Myocyte (in vitro differentiated cells): ENCODE results near the gene C1orf56. TPM values are rescaled to one million over a fixed set of nuclear protein-coding genes. Genes with fewer than 3 reads are reported as not detected.
A peak's percentile ranks its signal among the peaks of the same experiment; 100 is the strongest.

Experiments used
- DNase-seq: peaks from one replicate; pipeline ENCODE4 v3.0.0-alpha.2; 2012; ENCODE audit warnings: low read depth
- total RNA-seq: library from RNA; depleted of rRNA; stranded (reverse); fragments of >200 nt; gene quantifications from 2 replicates; pipeline ENCODE4 v1.2.3, GENCODE V29; 2014

Gene C1orf56
- total RNA-seq, 1 donor from 2014 or later: 4.8 TPM

DNA sequence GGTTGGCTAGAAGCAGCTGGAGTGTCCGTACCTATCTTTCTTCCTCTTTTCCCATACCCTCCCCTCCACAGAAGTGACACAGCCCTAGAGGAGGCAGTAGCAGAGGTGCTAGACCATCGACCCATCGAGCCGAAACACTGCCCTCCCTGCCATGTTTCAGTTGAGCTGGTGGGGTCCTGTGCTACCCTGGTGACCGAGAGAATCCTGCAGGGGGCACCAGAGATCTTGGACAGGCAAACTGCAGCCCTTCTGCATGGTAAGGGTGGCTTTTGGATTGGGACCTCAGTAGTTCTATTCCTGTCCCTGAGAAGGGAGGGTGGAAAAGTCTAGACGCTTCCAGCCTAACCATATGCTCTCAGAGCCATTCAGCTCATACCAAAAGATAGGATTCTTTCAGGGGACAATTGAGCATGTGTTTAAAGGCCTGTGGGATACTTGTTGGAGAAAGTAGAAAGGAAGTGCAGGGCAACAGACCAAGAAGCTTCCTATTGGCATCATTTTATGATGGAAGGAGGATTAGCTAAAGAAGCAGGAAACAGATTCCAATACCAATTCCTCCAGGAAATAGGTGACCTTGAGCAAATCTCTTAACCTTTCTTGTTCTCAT lies 22.9 kb upstream of the C1orf56 start:
- DNase-seq: peak; percentile 91

DNA sequence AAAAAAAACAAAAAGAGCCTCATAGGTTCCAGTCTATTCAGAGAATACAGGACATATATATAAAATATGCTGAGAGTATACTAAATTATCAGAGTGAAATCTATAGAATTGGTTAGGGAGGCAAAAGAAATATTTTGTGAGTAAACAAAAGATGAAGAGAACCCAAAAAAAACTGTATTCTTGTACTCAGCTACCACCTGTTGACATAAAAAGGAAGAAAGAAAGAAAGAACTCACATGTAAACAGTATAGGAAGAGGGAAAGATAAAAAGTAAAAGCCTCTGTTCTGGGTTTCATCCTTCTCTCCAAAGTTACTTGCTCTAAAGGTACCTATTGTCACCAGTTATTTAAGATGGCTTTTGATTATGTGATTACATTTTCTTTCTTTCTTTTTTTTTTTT lies 21.1 kb upstream of the C1orf56 start:
- DNase-seq: no peak

DNA sequence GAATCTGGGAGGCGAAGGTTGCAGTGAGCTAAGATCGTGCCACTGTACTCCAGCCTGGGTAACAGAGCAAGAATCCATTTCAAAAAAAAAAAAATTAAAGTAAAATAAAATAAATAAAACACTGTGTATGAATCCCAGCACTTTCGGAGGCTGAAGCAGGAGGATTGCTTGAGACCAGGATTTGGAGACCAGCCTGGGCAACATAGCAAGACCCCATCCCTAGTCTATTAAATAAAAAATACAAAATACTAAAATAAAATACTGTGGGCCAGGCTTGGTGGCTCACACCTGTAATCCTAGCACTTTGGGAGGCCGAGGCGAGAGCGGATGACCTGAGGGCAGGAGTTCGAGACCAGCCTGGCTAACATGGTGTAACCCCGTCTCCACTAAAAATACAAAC lies 15.4 kb upstream of the C1orf56 start:
- no peak for DNase-seq

DNA sequence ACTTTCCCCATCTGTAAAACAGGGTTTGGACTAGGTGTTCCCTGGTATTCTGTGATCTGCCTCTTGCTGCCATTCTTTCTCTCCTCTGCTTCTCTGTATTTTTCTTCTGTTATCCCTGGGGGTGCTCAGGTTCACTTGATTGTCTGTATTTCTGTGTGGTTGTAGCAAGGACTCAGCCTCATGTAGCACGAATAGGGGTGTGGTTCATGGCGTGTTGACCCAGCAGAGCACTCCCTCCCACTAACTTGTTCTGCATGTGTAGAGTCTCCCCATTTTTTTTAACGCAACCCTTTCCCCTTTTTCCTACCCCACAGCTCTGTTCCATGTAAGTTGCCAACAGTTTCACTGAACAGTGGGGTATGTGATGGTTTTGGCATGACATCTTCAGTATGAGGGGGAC lies 12.4 kb upstream of the C1orf56 start:
- DNase-seq: no peak

DNA sequence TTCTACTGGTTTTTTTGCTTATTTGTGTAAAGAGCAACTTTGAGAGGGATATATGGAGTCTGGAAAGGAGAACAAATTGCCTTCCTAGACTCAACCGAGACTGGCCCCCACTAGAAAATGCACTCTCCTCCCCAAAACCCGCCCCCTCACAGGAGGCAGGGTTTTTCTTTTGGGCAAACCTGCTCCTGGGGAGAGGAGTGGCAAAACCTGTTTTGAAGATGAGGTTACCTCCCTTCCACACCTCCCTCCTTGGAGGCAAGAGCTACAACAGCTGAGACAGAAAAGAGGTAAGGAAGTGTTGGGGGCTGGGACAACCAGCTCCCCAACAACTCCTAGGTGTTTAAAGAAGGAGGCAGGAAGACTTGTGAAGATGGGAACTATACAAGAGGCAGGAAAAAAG lies 11.2 kb upstream of the C1orf56 start, which contains the start of gene BNIPL:
BNIPL (plus strand) TSS at position 231 of the 400 bp plus-strand sequence; CDS start at position 371, 140 bp downstream.
- DNase-seq: no peak

DNA sequence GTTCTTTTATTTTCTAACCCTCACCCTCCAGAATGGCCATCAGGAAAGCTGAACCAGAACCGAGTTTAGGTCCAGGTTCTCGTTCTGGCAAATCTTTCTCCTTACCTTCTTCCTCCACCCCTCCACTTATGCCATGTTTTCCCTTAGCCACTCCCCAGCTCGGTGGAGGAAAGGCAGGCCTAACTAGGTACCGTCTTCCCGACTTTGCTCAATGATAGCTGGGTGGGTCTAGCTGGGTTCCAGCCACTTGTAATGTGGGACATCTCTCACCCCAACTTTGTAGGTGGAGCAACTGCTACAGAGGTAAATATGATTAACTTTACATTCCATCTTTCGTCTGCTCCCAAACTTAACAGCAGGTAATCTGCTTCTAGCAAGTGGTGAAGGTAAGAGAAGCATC lies 10.5 kb upstream of the C1orf56 start:
- DNase-seq: no peak

DNA sequence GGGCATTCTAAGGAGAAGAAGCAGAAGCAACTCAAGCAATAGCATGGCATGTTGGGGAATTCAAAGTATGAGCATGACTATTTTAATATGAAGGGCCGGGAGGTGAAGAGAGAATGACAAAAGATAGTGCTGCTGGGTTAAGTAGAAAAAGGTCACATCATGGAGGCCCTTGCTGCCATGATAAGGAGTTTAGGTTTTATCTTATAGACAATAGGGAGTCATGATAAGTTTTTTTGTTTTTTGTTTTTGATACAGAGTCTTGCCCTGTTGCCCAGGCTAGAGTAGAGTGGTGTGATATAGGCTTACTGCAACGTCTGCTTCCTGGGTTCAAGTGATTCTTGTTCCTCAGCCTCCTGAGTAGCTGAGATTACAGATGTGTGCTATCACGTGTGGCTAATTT lies 8.0 kb upstream of the C1orf56 start:
- no peak for DNase-seq

DNA sequence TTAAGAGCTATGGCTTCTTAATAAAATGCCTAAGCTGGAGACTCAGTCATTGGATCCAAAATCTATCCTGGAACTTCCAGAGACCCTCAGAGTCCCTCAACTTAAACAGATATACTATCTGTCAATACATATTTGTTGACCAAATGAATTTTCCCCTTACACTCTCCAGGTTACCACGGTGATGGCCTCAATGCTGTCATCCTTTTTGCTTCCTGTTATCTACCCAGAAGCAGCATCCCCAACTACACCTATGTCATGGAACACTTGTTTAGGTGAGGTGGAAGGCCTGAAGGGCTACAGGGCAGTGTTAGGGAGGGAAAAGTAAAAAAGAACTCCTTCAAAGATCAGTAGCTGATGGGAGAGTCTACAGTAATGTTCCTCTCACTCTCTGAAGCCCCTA lies 4.4 kb upstream of the C1orf56 start:
- DNase-seq: no peak

DNA sequence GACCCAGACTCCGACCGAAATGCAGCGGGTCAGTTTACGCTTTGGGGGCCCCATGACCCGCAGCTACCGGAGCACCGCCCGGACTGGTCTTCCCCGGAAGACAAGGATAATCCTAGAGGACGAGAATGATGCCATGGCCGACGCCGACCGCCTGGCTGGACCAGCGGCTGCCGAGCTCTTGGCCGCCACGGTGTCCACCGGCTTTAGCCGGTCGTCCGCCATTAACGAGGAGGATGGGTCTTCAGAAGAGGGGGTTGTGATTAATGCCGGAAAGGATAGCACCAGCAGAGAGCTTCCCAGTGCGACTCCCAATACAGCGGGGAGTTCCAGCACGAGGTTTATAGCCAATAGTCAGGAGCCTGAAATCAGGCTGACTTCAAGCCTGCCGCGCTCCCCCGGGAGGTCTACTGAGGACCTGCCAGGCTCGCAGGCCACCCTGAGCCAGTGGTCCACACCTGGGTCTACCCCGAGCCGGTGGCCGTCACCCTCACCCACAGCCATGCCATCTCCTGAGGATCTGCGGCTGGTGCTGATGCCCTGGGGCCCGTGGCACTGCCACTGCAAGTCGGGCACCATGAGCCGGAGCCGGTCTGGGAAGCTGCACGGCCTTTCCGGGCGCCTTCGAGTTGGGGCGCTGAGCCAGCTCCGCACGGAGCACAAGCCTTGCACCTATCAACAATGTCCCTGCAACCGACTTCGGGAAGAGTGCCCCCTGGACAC lies 534 bp downstream of the C1orf56 start:
- DNase-seq: peak; percentile 79

DNA sequence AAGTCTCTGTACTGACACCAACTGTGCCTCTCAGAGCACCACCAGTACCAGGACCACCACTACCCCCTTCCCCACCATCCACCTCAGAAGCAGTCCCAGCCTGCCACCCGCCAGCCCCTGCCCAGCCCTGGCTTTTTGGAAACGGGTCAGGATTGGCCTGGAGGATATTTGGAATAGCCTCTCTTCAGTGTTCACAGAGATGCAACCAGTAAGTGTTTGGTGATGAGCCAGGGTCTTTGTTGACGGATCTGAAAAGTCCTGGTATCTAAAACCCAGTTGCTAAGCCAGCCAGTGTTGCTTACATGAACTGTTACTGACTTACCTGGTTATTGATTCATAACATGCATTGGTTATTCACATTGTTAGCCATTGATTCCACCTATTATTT lies 1.1 kb downstream of the C1orf56 start:
- no peak for DNase-seq

DNA sequence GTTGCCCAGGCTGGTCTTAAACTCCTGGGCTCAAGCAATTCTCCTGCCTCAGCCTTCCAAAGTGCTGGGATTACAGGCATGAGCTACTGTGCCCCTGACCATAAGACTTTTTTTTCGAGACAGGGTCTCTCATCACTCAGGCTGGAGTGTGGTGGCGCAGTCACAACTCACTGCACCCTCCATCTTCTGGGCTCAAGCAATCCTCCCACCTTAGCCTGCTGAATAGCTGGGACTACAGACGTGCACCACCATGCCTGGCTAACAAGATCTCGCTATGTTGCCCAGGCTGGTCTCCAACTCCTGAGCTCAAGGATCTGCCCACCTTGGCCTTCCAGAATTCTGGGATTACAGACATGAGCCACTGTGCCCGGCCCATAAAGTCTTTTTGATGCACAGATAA lies 1.9 kb downstream of the C1orf56 start:
- DNase-seq: no peak

DNA sequence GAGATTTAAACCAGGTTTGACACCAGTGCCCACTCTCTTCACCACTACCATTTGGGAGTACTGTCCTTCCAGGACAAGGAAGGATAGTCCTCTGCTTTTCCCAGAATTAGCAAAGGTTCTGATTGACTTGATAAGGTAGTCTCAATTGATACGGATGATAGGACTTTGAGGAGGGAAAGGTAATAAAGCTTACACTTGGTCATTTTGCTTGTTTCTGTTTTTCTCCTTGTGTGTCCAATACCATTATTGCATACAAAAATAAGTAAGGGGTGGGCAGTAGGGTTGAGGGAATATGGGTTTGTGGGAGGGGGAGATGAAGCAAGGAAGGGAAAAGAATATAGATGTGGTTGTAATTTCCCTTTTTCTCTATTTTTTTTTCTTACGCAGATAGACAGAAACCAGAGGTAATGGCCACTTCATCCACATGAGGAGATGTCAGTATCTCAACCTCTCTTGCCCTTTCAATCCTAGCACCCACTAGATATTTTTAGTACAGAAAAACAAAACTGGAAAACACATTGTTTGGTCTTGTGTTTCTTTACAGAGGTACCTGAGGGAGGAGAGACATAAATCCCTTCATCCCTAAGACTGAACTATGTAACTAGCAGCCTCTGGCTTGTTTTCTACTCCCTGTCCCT lies 2.6 kb downstream of the C1orf56 start:
- peak; percentile 13 for DNase-seq

DNA sequence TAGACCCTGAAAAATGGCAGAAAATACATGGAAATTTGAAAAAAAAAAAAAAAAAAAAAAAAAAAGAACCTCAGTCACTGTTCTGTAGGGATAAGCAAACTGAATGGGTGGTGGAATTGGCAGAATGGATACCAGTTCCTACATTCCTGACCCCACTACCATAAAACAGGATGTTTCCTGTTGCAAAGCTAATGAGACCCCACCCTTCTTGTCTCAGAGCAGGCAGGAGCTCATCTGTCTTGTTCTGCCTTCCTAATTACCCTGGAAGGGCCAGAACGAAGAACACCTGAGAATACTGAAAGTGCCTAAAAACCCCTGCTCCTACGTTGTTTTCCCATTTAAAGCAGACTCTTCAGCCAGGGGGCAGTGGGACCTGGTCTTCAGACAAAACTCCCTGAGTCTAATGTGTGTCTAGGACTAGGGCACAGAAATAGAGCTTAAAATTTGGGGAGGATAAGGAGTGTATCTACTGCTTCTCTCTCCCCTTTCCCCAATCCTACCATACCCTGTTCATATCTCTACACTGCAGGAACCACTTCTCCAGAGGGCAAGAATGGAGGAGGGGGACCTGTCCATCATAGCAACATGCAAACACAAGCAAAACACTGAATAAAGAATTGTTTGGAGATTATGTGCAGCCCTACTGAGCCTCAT lies 3.9 kb downstream of the C1orf56 start:
- no peak for DNase-seq

DNA sequence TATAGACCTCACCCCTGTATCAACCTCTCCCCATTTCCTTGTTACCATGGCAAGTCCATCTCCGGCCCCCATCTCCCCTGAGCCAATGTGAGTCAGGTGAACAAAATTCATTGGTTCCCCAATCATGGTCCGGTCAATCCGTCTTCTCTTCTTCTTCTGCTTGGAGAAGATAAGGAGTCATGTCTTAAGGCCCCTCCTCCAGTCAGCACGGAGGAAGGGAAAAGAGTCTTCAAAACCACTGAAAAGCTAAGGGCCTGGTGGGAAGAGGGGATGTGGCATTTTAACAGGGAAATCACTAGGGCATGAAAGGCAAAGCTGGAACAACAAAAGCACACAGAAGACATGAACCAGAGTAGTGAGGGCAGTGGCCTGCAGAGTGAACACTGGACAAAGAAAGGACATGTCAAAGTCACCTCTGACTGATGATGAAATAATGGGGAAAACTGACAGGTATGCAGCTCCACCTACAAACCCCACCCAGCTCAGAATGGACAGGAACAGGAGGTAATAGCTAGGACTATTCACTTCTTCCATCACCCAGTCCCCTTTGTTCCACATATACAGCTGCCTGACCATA lies 7.5 kb downstream of the C1orf56 start:
- no peak for DNase-seq

DNA sequence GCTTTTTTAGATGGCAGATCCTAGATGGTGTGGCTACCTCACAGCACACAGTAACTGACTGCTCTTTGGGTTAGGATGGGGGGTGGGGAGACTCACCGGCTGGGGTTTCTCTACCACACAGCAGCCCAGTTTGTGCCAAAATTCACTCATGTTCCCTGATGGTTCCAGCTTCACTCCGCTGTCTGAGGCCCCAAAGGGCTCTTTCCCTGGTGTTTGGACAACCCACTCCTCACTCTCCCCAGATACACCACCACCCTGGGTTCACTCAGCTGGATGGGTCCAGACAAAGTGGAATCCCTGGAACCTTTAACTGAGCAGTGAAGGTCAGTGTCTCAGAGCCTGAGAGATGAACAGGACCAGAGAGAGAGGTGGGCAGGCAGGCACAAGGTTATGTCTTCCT lies 8.0 kb downstream of the C1orf56 start:
- no peak for DNase-seq

DNA sequence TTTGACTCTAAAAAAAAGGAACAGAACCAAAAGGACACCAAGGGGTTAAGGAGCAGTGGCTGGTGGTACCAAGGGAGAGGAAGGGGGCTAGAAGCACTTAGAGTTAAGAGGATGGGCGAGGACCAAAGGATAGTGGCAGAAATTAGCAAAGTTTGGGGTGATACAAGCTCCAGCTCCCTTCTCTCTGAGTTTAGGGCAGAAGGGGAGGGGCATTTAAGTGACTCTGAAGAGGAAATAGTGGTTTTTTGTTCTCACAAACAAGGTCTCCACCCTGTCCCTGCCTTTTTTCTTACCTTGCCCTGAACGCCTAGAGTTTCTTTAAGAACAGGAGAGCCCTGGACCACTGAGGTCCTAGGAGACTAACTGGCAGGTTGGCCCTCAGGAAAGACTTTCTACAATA lies 8.6 kb downstream of the C1orf56 start:
- no peak for DNase-seq

DNA sequence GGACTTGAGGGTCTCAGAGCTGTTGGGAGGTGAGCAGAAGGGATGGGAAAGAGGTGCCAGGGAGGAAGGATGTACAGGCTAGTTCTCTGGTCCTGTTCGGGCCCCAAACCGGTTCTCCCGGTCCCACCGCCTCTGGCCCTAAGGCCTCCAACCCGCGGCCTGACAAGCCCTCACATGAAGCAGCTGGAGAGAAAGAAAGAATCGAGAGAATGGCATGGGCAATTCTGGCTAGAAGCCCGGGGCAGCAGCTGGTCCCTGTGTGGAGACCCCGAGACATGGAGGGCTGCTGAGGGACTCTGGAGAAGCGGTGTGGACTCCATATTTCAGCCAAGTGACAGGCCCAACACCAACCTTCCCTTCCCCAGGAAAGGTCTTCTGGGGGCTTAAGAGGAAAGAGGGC lies 11.1 kb downstream of the C1orf56 start:
- peak; percentile 88 for DNase-seq

DNA sequence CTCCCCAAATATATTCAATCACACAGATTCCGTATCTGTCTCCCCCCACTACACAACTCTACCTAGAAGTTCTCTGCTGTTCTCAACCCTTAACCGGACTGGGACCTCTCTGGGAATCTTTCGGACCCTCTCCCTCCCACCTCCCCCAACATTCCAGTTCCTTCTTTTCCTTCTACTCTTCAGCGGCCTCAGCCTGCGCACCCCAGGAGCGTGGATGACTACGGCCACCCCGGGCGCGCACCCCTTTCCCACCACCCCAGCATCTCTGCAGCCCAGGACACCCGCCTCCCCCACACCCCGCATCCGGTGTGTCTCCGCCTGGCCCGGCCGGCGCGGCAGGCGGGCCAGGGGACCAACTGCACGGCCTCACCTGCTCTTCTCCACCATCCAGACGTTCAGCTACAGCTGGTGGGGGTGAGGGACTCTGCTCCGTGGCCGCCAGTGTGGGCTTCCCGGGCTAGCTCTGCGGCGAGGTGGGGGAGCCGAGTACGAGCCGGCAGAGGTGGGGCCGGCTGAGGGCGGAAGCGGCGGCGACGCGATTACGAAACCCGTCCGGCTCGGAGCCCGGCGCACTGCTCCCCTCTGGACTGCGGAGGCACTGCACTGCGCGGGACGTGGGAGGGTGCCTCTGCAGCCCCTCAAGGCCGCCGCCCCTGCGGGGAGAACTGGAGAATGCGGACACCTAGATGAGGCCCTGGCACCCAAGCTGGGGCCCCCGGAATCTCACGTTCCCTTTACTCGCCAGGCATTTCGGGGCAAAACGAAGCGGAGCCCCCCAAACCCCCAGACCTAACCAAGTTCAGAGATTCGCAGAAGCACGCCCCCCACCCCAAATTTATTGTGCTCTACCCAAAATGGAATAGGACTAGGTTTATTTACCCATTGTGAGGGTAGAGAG lies 11.8 kb downstream of the C1orf56 start, which contains the start of gene CDC42SE1:
CDC42SE1 (minus strand) TSS at position 514 of the 898 bp plus-strand sequence. CDS start 3,892 bp downstream, outside the sequence.
- DNase-seq: peak; percentile 89

DNA sequence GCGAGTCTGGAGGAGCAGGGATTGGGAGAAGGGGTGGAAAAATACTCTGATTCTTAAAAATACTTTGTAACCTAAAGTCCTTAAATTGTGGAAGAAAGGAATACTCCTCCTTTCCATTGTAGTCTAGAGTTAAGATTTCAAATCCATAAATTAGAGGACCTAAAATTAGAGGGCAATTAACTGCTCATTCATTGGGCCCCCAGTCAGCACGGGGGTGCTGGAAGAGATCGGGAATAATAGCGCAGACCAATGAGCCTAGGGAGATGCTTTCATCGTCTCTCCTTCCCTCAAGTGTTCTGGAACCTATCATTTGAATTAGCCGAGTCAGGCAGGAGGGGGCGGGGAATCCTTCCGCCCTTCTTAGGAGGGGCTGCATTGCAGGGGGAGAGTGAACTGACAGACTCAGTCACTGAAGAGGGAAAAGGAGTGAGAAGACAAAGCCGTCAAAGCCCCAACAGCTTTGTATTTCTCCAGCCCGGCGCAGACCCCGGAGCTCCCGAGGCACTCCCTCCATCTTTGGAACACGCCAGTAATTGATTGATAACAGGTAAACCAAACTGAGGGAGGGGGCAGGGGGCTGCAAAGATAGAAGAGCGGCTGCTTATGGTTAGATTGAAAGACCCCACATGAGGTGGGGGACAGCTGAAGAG lies 12.6 kb downstream of the C1orf56 start, which contains the start of gene MLLT11:
MLLT11 (plus strand) TSS at position 391 of the 650 bp plus-strand sequence. CDS start 6,828 bp downstream, outside the sequence.
- DNase-seq: peak; percentile 86
